ENCODE results near the gene TBC1D22A. TPM values are rescaled to one million over a fixed set of nuclear protein-coding genes. Genes with fewer than 3 reads are reported as not detected.

The TBC1D22A gene
- total RNA-seq, 1 experiment from 2014 or later: 20.9 TPM

- no peak overlapping the region for H3K4me2 ChIP-seq (ENCODE audit: low read length)
- H3K4me1 ChIP-seq (ENCODE audit: control insufficient read depth in 1 of 2, insufficient read depth in 2 of 2, low read length in 2 of 2): peaks cover 9 to 19% of the 10 kb centered on the region in 2 experiments
- ATAC-seq (no peak), DNase-seq (ENCODE audit: low read depth, low spot score) (no peak)
- ChIA-PET POLR2A (no interaction called here), CTCF (no interaction called here), RAD21 (ENCODE audit: low non-redundant PET in 1 of 2, low total read pairs in 2 of 2, uncharacterized antibody in 2 of 2, unreplicated experiment in 2 of 2) (no interaction called here)
- intact Hi-C loops (cut with micrococcal nuclease): no loop called here
- H3K9ac ChIP-seq (ENCODE audit: low read length): no peak overlapping the region
- H3K4me3 ChIP-seq (replicated peaks in 1 of 2; ENCODE audit: low read depth in 1 of 2, low read length in 2 of 2): no peak overlapping the region
- no peaks in the 10 kb centered on the region for H3K27me3 ChIP-seq (ENCODE audit: insufficient read depth, low read length)
- no peaks in the 10 kb centered on the region for H3K79me2 ChIP-seq (ENCODE audit: insufficient read depth, low read length)
- no peaks in the 10 kb centered on the region for H3K9me3 ChIP-seq (ENCODE audit: control insufficient read depth in 1 of 2, insufficient read depth in 1 of 2, low read depth in 1 of 2, low read length in 2 of 2)
- H4K20me1 ChIP-seq (ENCODE audit: insufficient read depth): no peaks in the 10 kb centered on the region; the same call in 1 of the 2 replicates
- H3K9me2 ChIP-seq (ENCODE audit: insufficient read depth): no peaks in the 10 kb centered on the region
- H3K27ac ChIP-seq (ENCODE audit: low read depth, low read length): no peak overlapping the region
- BruUV-seq (replicated peaks): no TSS peak
- TF ChIP-seq EZH2phosphoT487 (IDR thresholded peaks at IDR 0.05; ENCODE audit: borderline replicate concordance) (no peak), POLR2AphosphoS5 (IDR thresholded peaks at IDR 0.05; ENCODE audit: low read depth, low read length) (no peak), CBX3 (IDR thresholded peaks at IDR 0.05; ENCODE audit: low read depth) (no peak), ATF3 (IDR thresholded peaks at IDR 0.05) (no peak)
- TF ChIP-seq, protein P1, sequence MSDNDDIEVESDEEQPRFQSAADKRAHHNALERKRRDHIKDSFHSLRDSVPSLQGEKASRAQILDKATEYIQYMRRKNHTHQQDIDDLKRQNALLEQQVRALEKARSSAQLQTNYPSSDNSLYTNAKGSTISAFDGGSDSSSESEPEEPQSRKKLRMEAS (IDR thresholded peaks at IDR 0.05): no peak
- H2AFZ ChIP-seq (ENCODE audit: low read depth, low read length, poor library complexity, severe bottlenecking): no peak overlapping the region
- no peaks in the 10 kb centered on the region for H3K36me3 ChIP-seq (ENCODE audit: control insufficient read depth in 1 of 2, insufficient read depth in 2 of 2, low read length in 2 of 2)
Measured at GRCh38 chr22:46929710-46930204, 167.3 kb downstream of the TBC1D22A start.

DNA sequence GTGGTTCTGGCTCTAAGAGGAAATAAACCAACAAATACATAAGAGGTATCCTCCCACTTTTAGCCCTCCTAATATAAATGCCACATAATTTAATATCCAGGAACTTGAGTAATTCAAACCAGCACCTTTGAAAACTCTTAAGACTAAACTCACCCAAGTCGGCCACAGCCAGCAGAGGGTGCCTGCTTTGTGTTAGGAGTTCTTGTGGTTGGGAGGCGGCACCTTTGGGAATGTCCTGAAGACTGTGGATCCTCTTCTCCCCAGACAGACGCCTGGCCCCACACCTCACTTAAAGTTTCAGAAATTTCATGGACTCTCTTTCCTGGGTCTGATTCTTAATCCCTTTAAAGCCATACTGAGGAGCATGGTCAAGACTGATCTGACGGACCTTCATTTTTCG, 169.0 kb downstream of the TBC1D22A start:
- H3K4me1 ChIP-seq (ENCODE audit: control insufficient read depth in 1 of 2, insufficient read depth in 2 of 2, low read length in 2 of 2): peaks cover 18 to 35% of the 10 kb centered on the region in 2 experiments
- H3K9me2 ChIP-seq (ENCODE audit: insufficient read depth): no peaks in the 10 kb centered on the region
- no peak for TF ChIP-seq ZBTB33 (IDR thresholded peaks at IDR 0.05; ENCODE audit: extremely low read depth, insufficient replicate concordance, low read length)
- TF ChIP-seq CTCF (IDR thresholded peaks at IDR 0.05 in 2 of 3, conservative IDR thresholded peaks at IDR 0.05 in 1 of 3; ENCODE audit: borderline replicate concordance in 1 of 3, insufficient read depth in 1 of 3, low read depth in 2 of 3, low read length in 2 of 3): peak; percentile 17 to 35 (median 34); a peak in 3 of 6 replicates
- no peak for TF ChIP-seq SIN3A (IDR thresholded peaks at IDR 0.05; ENCODE audit: low read depth)
- peak; percentile 22; the same call in 1 of the 2 replicates for TF ChIP-seq RAD21 (IDR thresholded peaks at IDR 0.05; ENCODE audit: low read depth)
- ChIA-PET CTCF (interaction anchor here (0.6 kb wide), 1 partner anchor 34 kb away, joined by 3 read pairs; no protein-coding TSS in a partner anchor), POLR2A (no interaction called here), RAD21 (ENCODE audit: low non-redundant PET in 1 of 2, low total read pairs in 2 of 2, uncharacterized antibody in 2 of 2, unreplicated experiment in 2 of 2) (no interaction called here)
- DNase-seq (ENCODE audit: low read depth, low spot score) (peak; percentile 10), ATAC-seq (peak; percentile 55)
- no peaks in the 10 kb centered on the region for H3K9me3 ChIP-seq (ENCODE audit: control insufficient read depth in 1 of 2, insufficient read depth in 1 of 2, low read depth in 1 of 2, low read length in 2 of 2)
- no peak overlapping the region for H3K27ac ChIP-seq (ENCODE audit: low read depth, low read length)
- intact Hi-C loops (cut with micrococcal nuclease): no loop called here
- BruUV-seq (replicated peaks): no TSS peak
- no peak overlapping the region for H3K4me2 ChIP-seq (ENCODE audit: low read length)
- H3K27me3 ChIP-seq (ENCODE audit: insufficient read depth, low read length): no peaks in the 10 kb centered on the region
- H3K4me3 ChIP-seq (replicated peaks in 1 of 2; ENCODE audit: low read depth in 1 of 2, low read length in 2 of 2): no peak overlapping the region
- no peaks in the 10 kb centered on the region; the same call in 1 of the 2 replicates for H3K79me2 ChIP-seq (ENCODE audit: insufficient read depth, low read length)
- H3K36me3 ChIP-seq (ENCODE audit: control insufficient read depth in 1 of 2, insufficient read depth in 2 of 2, low read length in 2 of 2): no peaks in the 10 kb centered on the region
- H3K9ac ChIP-seq (ENCODE audit: low read length): no peak overlapping the region
- H4K20me1 ChIP-seq (ENCODE audit: insufficient read depth): no peaks in the 10 kb centered on the region
- no peak overlapping the region for H2AFZ ChIP-seq (ENCODE audit: low read depth, low read length, poor library complexity, severe bottlenecking)
